GM19372 (cell line): ENCODE results near the gene DSTYK.

Experiments
- ATAC-seq: cut with Tn5 transposase; IDR thresholded peaks from one replicate; pipeline ENCODE4 v1.9.1; 2021; ENCODE audit warnings: mild to moderate bottlenecking, low read depth, moderate library complexity; ENCODE audit not compliant: unreplicated experiment

The DSTYK gene

DNA sequence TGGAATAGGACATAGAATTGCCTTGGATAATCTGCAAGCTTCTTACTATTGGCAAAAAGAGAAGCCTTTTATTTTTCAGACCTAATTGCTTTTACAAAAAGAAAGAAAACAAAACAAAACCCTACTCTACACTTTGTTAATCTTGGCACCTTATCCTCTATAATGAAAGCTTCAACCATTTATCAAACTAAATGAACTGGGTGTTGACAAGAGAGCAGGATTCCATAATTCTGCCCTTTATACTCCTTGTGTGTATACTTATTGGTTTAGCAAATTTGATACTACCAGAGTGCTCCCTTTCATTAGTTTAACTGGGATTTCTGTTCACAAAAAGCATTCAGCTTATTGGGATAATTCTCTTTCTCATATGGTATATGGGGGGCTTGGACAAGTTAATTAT, 13.2 kb upstream of the DSTYK start:
- ATAC-seq, result no peak

DNA sequence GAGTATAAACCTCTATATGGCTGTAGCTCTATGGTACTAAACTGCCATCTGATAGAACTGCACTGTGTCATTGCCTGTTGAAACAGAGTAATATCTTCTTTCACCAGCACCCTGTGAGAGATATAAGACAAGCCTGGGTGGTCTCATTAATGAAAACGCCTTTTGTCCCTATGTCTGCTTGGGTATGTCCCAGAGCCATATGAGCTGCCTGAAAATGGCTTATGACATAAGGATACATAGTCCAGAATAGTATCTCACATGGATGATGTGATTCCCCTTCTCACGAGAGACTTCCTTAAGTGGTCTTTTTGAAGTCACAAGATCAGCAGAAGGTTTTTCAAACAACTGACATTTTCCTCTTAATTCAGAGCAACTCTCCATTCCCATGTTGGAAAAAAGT, 8.9 kb upstream of the DSTYK start:
- no peak for ATAC-seq

GRCh38 chr1:205217418-205217817, 5.9 kb upstream of the DSTYK start:
- no peak for ATAC-seq

DNA sequence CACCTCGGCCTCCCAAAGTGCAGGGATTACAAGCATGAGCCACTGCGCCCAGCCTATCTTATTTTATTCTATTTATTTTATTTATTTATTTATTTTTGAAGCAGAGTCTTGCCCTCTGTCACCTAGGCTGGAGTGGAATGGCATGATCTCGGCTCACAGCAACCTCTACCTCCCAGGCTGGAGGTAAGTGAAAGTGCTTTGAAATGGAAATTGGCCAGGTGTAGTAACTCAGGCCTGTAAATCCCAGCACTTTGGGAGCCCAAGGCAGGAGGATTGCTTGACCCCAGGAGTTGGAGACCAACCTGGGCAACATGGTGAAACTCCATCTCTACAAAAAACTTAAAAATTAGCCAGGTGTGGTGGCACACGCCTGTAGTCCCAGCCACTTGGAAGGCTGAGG, 5.1 kb upstream of the DSTYK start:
- ATAC-seq, result no peak

DNA sequence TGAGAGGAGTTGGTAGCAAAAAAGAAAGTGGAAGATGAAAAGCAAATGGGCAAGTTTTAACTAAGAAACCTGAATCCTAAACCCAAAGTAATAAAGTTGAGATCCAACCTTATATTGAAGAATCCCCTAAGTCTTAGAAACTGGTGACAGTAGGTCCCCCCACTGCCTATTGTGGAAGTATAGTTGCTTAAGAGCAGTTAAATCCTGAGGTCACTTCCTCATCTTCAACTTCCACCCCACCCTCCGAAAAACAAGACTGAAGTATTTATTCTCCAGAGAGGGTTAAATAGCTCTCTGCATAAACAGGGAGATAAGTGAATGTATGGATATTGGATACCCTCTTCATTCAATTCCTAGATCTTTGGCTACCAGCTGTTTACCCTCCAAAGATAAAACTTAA, 3.3 kb upstream of the DSTYK start:
- no peak for ATAC-seq

- ATAC-seq, result peak; percentile 12
These were observed 486 bp upstream of the DSTYK start for GRCh38 chr1:205211839-205212536.

GRCh38 chr1:205210756-205211168, 740 bp downstream of the DSTYK start:
- ATAC-seq, result peak; percentile 34

- ATAC-seq, result no peak
These were observed 2.7 kb downstream of the DSTYK start for GRCh38 chr1:205208811-205209210.

DNA sequence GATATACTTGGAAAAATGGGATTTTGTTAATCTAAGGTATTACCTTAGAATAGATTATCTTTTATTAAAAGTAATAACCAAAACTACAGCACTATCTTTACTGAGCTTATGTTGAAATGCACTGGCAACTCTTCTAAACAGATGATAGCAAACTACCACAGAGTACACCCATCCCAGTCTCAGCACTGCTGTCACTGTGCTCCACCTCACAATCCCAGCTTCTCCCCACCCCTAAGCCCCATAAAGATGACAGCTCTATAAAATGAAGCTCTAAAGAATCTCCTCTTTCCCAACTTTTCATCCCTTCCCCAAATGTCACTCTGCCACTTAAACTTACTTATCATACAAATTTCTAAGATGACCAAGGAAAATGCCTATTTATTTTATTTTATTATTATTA, 6.4 kb downstream of the DSTYK start:
- ATAC-seq, result no peak

GRCh38 chr1:205204552-205204951, 7.0 kb downstream of the DSTYK start:
- no peak for ATAC-seq

- ATAC-seq, result no peak
These were observed 11.6 kb downstream of the DSTYK start for GRCh38 chr1:205199931-205200299.

GRCh38 chr1:205199090-205199930, 12.2 kb downstream of the DSTYK start:
- ATAC-seq, result no peak

- ATAC-seq, result no peak
These were observed 19.2 kb downstream of the DSTYK start for GRCh38 chr1:205192287-205192686.

GRCh38 chr1:205191622-205192021, 19.9 kb downstream of the DSTYK start:
- no peak for ATAC-seq

DNA sequence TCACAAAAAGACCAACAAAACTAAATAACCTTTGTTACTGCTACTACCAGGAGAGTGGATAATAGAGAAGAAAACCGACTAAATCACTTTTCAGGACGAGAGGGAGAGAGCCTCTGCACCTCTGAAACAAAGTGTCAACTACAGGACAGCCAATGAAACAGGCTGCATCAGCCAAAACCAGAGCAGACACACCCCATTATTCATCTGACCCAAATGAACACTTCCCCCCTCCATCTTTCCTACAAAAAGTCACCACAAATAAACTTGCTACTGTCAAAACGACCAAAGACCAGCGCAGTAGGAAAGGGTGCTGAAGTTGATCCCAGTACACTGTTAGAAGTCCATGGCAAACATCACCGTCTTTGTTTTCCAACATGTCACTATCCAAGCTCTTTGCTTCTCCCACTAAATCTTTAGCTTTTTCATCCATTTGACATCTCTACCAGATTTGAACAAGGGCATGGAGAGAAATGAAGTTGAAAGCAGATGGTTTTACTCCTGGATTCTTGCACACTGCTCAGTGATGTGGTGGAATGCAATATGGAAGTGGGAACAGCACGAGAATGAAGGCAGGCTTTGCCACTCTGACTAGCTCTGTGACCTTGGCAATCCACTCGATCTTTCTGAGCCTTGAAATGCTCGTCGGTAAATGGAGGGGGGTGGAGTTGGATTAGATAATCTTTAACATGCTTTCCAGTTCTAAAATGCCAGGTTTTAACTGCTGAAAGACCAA, 20.5 kb downstream of the DSTYK start:
- ATAC-seq, result no peak

GRCh38 chr1:205189131-205189530, 22.4 kb downstream of the DSTYK start:
- ATAC-seq, result no peak

- ATAC-seq, result no peak
These were observed 22.9 kb downstream of the DSTYK start for GRCh38 chr1:205188596-205188995.

- no peak for ATAC-seq
These were observed 23.4 kb downstream of the DSTYK start for GRCh38 chr1:205188098-205188497.

GRCh38 chr1:205187420-205187819, 24.1 kb downstream of the DSTYK start:
- ATAC-seq, result no peak

DNA sequence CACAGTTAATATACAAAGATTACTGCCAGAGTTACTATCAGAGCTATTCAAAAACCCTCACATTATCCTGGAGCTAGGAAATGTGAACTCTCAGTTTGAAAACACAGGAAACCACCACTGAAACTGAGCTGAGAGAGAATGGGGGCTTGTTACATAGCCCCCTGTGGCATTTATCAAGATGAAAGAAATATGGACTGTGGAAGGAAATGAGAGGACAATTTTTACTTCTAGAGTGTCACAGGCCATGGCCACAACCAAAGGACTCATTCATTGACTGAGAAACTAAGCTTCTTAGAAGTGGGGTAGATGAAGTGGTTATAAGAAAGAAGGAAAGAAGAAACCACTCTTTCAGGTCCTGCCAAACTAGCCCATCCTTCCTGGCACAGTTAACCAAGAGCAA, 25.3 kb downstream of the DSTYK start:
- ATAC-seq, result no peak

DNA sequence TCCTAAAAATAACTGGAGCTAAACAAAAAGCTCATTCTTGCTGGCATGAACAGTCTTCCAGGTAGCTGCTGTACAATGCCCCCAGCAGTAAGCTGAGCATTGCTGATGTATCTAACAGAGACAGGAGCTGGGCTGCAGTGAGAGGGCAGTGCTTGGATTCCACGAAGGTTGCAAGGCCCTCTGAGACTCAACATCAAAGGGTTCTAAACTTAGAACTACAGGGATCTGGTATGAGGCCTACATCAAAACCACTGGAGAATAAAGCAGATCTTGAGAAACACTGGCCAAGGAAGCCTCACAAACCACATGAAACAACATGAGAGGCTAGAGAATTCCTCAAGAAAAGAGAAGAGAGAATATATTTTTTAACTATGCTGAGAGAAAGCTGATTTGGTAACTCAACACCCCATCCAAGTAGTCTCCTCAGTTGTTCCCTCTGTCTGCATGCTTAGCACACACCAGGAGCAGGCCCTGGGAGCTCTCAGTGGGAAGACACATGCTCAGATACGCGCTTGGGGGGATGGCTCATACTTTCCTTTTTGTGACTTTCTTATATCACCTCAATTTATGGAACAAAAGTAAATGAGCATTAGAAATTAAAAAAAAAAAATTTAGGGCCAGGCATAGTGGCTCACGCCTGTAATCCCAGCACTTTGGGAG, 27.7 kb downstream of the DSTYK start:
- no peak for ATAC-seq
